Subcutaneous adipose tissue (tissue), 4 donors: ENCODE data around the gene NTPCR. TPM values are rescaled to one million over a fixed set of nuclear protein-coding genes. Genes with fewer than 3 reads are reported as not detected.

Experiments
- CTCF ChIP-seq: fragments of 450-650 bp; IDR thresholded peaks from one replicate; pipeline ENCODE4 v1.5.1; 2016; ENCODE audit warnings: low read depth, mild to moderate bottlenecking, control low read depth, antibody characterized with exemption, moderate library complexity
- total RNA-seq, 4 donors: library from RNA; depleted of rRNA; stranded (reverse); fragments of >200 nt; gene quantifications; one replicate each; pipeline ENCODE4 v1.1.0, GENCODE V29; 2016

NTPCR gene
- total RNA-seq, 4 donors from 2014 or later: 12.4 to 26.0 (median 24.0) TPM

- no peak for TF ChIP-seq CTCF
These were observed 76.6 kb downstream of the NTPCR start for GRCh38 chr1:233027046-233027445.

DNA sequence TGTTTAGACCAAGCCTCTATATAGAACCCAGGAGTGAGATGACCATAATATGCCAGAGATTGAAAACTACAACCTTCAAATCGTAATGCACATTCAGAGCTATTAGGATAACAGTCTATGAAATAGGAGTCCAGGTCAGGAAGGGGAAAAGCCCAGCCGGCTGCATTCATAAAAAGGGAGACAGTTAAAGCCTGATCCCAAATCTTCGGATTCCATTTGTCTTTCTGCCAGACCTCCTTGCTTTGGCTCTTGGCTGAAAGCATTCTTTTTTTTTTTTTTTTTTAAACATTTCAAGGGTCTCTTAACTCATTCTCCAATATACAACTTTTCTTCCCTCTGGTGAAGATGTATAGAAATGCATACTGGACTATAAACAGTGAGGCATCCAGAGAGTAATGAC lies 81.1 kb downstream of the NTPCR start:
- TF ChIP-seq CTCF: no peak

DNA sequence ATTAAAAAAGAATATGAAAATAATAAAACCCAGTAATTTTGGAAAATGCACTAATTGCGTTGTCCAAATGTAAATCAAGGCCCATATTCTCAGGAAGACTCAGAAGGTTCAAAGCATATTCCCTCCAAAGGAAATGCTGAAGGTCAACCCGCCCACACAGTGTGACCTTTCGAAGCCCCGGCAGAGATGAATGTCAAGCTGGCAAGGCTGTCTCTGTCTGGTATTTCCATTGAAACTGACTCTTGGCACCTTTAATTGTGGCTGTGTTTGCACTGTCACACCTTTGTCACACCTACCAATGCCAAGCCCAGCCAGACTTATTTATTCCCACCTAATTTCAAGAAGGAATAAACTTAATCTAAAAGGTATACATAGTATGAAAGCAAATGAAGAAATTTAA lies 82.5 kb downstream of the NTPCR start:
- TF ChIP-seq CTCF: no peak

DNA sequence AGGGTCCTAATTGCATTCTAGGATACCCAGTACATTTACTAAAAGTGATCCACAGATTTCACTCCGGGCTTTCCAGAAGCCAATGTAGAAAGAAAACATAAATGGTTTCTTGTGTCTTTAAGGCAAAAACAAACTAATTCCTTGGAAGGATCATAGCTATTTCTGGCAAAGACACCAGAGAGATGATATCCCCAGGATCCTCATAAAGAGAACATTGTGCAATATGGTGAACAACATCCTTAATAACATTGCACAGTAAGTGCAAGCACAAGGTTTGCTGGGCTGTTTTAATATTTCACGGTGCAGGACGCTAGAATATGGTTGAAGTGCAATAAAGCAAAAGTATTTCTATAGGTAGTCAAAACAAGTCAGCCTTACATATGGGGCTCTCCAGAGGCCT lies 83.0 kb downstream of the NTPCR start:
- no peak for TF ChIP-seq CTCF

Other genes with a start within 250 kb of the NTPCR start
- 1 to 10 TPM in 3 of 4 donors, under 1 TPM in 1; 0.49 to 2.0 (median 1.9) TPM for gene MAP10, start 145.2 kb upstream of the NTPCR start, total RNA-seq